Fibroblast of peridontal ligament (primary cell): ENCODE results near the gene ZNFX1.
"Not testable (repeated sequence)": the region's sequence is repeated elsewhere in the genome, so short reads cannot be mapped to it uniquely, and the experiment has no call there.

Source experiments
- DNase-seq: peaks from one replicate; pipeline ENCODE4 v3.0.0-alpha.2; 2010; ENCODE audit errors: extremely low read depth

The ZNFX1 gene

GRCh38 chr20:49248301-49248700, 29.6 kb downstream of the ZNFX1 start:
- DNase-seq, result no peak

GRCh38 chr20:49247792-49248191, 30.1 kb downstream of the ZNFX1 start:
- DNase-seq, result no peak

- DNase-seq, result no peak
Observed at GRCh38 chr20:49247169-49247723, 30.6 kb downstream of the ZNFX1 start.

- DNase-seq, result peak; percentile 69
Observed at GRCh38 chr20:49245921-49246740, 31.7 kb downstream of the ZNFX1 start.

- DNase-seq, result no peak
Observed at GRCh38 chr20:49237531-49237930, 40.3 kb downstream of the ZNFX1 start.

- DNase-seq, result no peak
Observed at GRCh38 chr20:49236301-49236700, 41.6 kb downstream of the ZNFX1 start.

- DNase-seq, result no peak
Observed at GRCh38 chr20:49234831-49235230, 43.0 kb downstream of the ZNFX1 start.

- no peak for DNase-seq
Observed at GRCh38 chr20:49233226-49233625, 44.6 kb downstream of the ZNFX1 start.

GRCh38 chr20:49231471-49231870, 46.4 kb downstream of the ZNFX1 start:
- no peak for DNase-seq

GRCh38 chr20:49230561-49231133, 47.2 kb downstream of the ZNFX1 start:
- peak; percentile 26 for DNase-seq

GRCh38 chr20:49230021-49230420, 47.8 kb downstream of the ZNFX1 start:
- DNase-seq, result no peak

GRCh38 chr20:49229381-49229780, 48.5 kb downstream of the ZNFX1 start:
- DNase-seq, result no peak

GRCh38 chr20:49228676-49229075, 49.2 kb downstream of the ZNFX1 start:
- DNase-seq, result no peak

GRCh38 chr20:49225896-49226295, 52.0 kb downstream of the ZNFX1 start:
- no peak for DNase-seq

GRCh38 chr20:49219924-49220831, 57.7 kb downstream of the ZNFX1 start:
- DNase-seq, result no peak

GRCh38 chr20:49219091-49219923, 58.5 kb downstream of the ZNFX1 start, which contains the start of gene DDX27:
TSS of gene DDX27 (plus strand) at chr20:49219416. CDS start at chr20:49219449, 33 bp downstream.
- peak; percentile 99 for DNase-seq

- not testable (repeated sequence) for DNase-seq
Observed at GRCh38 chr20:49218739-49219090, 59.1 kb downstream of the ZNFX1 start.

- peak; percentile 93 for DNase-seq
Observed at GRCh38 chr20:49216991-49217578, 60.8 kb downstream of the ZNFX1 start.

GRCh38 chr20:49215232-49215631, 62.6 kb downstream of the ZNFX1 start:
- DNase-seq, result no peak

GRCh38 chr20:49214571-49214970, 63.3 kb downstream of the ZNFX1 start:
- peak; percentile 36 for DNase-seq

- no peak for DNase-seq
Observed at GRCh38 chr20:49210757-49211110, 67.1 kb downstream of the ZNFX1 start.
